Brain microvascular endothelial cell (primary cell): ENCODE results near the gene AUTS2.

Experiments used
- DNase-seq: peaks from one replicate; pipeline ENCODE4 v3.0.0-alpha.2; 2020
- H3K27ac ChIP-seq: fragments of 250-450 bp; sonication (Bioruptor Pico); 2 replicates; pipeline ENCODE4 v1.5.1; 2020; ENCODE audit warnings: mild to moderate bottlenecking, moderate library complexity
- H3K27me3 ChIP-seq: fragments of 250-450 bp; sonication (Bioruptor Pico); replicated peaks from 2 replicates; pipeline ENCODE4 v1.5.1; 2020; ENCODE audit warnings: mild to moderate bottlenecking
- H3K36me3 ChIP-seq: fragments of 250-450 bp; sonication (Bioruptor Pico); replicated peaks from 2 replicates; pipeline ENCODE4 v1.5.1; 2020; ENCODE audit warnings: mild to moderate bottlenecking
- H3K4me3 ChIP-seq: 2 replicates; pipeline ENCODE4 v1.5.1; 2011; ENCODE audit warnings: low read depth, mild to moderate bottlenecking, control low read depth, low read length, moderate library complexity
- in situ Hi-C: cut with HindIII; loops from 2 replicates; pipeline ENCODE4 v1.10.0; 2017; ENCODE audit warnings: low sequenced_read_pairs, low pct_ligation_motif_present
- TF ChIP-seq, protein P1 (sequence below): IDR thresholded peaks from 2 replicates; pipeline ENCODE4 v1.5.1; 2011; ENCODE audit warnings: low read depth, mild to moderate bottlenecking, moderate library complexity, low read length, control low read depth, inconsistent platforms; ENCODE audit errors: missing control alignments

Gene AUTS2

DNA sequence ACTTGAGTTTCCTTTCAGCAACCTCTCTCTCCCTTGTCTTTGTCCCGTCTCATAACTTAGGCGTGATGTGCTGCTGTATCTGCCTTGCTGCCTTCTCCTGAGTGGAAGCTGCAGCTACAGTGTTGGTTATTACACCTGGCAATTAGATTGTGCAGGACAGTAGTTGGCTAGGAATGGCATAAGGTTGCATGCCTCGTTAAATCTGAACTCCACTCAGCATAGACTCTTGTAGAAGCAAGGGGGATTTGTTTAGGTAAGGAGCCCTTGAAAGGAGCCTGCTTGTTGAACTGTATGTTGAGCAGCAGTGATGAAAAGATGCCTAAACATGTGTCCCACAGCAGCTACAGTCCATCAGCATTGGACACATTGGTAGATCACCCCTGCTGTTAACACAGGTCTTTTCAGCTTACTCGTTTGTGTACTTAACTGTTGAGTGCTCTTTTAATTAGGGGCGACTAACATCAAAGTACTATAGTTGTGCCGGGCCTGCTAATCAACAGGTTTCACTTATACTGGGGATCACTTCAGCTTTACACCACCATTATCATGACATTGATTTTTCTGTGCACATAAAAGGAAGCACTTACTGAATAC is 225.0 kb downstream of the AUTS2 start:
- DNase-seq: no peak
- TF ChIP-seq, protein P1, sequence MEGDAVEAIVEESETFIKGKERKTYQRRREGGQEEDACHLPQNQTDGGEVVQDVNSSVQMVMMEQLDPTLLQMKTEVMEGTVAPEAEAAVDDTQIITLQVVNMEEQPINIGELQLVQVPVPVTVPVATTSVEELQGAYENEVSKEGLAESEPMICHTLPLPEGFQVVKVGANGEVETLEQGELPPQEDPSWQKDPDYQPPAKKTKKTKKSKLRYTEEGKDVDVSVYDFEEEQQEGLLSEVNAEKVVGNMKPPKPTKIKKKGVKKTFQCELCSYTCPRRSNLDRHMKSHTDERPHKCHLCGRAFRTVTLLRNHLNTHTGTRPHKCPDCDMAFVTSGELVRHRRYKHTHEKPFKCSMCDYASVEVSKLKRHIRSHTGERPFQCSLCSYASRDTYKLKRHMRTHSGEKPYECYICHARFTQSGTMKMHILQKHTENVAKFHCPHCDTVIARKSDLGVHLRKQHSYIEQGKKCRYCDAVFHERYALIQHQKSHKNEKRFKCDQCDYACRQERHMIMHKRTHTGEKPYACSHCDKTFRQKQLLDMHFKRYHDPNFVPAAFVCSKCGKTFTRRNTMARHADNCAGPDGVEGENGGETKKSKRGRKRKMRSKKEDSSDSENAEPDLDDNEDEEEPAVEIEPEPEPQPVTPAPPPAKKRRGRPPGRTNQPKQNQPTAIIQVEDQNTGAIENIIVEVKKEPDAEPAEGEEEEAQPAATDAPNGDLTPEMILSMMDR: no peak
- in situ Hi-C loops: no loop called here
- no peak overlapping the region for H3K4me3 ChIP-seq
- H3K27me3 ChIP-seq: no peaks in the 10 kb centered on the region
- H3K36me3 ChIP-seq: no peaks in the 10 kb centered on the region
- no peak overlapping the region for H3K27ac ChIP-seq

DNA sequence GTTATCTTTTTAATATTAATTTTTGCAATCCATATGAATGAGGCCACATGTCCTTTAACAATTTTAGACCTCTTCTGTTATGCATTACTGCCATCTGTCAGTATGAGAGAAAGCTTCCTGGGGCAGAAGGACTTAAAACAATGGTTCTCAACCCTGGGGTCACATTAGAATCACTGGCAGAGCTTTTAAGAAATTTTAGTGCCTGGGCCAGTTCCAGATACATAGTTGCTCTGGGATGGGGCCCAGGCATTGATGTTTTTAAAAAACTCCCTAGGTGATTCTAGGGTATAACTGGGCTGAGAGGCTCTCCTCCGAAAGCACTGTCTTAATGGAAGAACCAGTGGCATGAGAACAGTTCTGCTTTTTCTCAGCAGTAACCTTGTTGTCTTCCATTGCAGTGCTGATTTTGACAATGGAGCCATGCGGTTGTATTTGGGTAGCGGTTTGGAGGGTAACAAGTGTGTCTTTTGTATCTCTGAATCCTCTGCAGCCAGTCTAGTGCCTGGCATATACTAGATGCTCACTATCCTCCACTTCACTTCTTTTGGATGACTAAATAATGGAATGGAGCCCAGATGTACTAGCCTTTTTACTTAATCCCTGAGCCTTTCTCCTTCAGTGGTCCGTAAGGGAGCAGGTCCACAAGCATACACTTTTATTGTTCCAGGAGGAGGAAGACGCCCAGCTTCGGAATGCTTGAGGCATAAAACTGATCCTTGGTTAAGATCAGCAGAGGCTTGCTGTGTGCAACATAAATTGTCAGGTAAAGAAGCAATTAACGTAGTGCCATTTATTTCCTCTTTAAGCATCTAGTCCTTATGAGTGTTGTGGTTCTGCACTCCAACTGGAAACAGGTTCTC is 227.1 kb downstream of the AUTS2 start:
- Histone ChIP-seq H3K4me3 (no peak overlapping the region), H3K27me3 (no peaks in the 10 kb centered on the region), H3K27ac (no peak overlapping the region), H3K36me3 (no peaks in the 10 kb centered on the region)
- DNase-seq: no peak
- in situ Hi-C loops: no loop called here
- TF ChIP-seq, protein P1: no peak

DNA sequence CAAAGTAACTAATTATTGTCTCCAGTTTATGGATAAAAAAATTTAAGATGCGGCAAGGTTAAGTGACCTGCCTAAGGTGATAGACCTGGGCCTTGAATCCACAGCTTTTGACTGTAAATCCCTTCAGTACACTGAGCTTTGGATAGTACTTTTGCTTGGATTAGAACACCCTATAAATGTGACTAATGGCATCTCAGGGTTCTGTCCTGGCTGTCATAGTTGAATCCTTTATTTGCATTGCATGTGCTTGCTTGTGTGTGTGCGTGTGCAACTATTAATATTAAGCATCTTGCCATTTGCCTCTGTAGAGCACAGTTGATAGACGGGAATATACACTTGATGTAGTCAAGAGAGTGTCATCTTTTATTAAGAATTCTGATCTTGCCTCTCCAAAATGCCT is 228.0 kb downstream of the AUTS2 start:
- in situ Hi-C loops: no loop called here
- DNase-seq: no peak

DNA sequence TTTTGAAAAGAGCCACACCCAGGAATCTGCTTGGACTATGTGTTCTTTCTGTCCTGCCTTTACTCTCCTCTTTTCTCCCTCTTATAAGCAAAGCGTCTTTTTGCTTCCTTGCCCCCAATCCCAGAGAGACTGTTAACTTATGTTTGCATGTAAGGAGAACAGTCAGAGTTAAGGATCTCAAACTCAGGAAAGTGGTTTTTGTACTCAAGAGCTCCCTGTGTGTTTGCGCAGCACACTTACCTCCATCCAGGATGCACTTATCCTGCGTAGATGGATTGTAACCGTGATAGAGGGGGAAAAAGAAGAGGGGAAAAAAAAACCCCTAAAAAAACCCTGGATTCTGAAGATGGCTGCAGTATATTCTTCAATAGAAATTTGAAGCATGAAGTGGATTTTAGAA is 228.9 kb downstream of the AUTS2 start:
- no peaks in the 10 kb centered on the region for H3K36me3 ChIP-seq
- no peak overlapping the region for H3K27ac ChIP-seq
- no peak overlapping the region for H3K4me3 ChIP-seq
- in situ Hi-C loops: no loop called here
- no peak for DNase-seq
- TF ChIP-seq, protein P1: no peak
- no peaks in the 10 kb centered on the region for H3K27me3 ChIP-seq

More for the DNA sequence above, 228.0 kb downstream of the AUTS2 start:
- Histone ChIP-seq H3K4me3 (no peak overlapping the region), H3K27ac (no peak overlapping the region), H3K36me3 (no peaks in the 10 kb centered on the region), H3K27me3 (no peaks in the 10 kb centered on the region)
- TF ChIP-seq, protein P1: no peak

DNA sequence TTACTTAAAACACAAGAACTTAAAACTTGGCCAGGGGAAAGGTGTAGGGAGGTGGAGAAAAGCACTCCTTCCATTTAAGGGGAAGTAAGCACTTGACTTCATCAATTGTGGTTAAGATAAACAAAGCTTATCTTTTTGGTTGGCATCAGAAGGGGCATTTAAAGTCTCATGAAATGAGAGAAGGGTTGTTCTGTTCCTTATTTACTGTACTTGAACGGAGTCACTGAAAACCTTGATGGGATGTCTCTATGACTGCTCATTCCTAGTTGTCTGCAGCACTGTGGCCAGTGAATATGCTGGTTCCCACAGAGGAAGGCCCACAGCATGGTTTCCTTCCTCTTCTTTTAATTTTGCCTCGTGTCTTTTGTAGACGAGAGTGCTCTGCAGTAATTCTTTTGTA is 229.3 kb downstream of the AUTS2 start:
- in situ Hi-C loops: no loop called here
- no peaks in the 10 kb centered on the region for H3K27me3 ChIP-seq
- no peak overlapping the region for H3K27ac ChIP-seq
- TF ChIP-seq, protein P1: no peak
- H3K36me3 ChIP-seq: no peaks in the 10 kb centered on the region
- no peak overlapping the region for H3K4me3 ChIP-seq
- no peak for DNase-seq

DNA sequence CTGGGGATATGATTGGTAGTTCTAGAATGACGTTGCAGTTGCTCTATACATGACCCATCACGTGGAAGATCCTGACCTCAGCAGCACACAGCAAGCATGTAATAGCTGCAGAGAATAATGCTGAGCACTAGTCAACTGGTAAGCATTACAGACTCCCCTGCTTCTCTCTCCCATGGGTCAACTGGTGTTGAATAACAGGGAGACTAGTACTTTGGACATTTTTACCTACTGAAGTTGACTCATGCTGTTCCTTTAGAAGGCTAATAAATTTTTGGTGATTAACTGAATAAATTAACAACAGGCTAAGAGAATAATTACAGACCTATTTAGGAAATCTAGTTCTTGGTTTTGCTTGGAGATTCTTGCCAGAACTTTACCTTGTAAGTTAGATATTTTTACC is 234.1 kb downstream of the AUTS2 start:
- Histone ChIP-seq H3K27ac (no peak overlapping the region), H3K27me3 (no peaks in the 10 kb centered on the region), H3K36me3 (no peaks in the 10 kb centered on the region), H3K4me3 (no peak overlapping the region)
- TF ChIP-seq, protein P1: no peak
- DNase-seq: no peak
- in situ Hi-C loops: no loop called here
